GM23338 (cell line): ENCODE measurements around the gene RAB13. TPM values are rescaled to one million over a fixed set of nuclear protein-coding genes. Genes with fewer than 3 reads are reported as not detected.

Experiments used
- microRNA-seq: library from miRNA; unstranded; fragments of <30 nt; microRNA quantifications from one replicate; pipeline ENCODE4, GENCODE V29; 2017
- polyA plus RNA-seq: library from polyadenylated mRNA; unstranded; fragments of >200 nt; fragmentation: Nextera tagmentation; extraction: Ambion mirVana; gene quantifications from 2 replicates; pipeline ENCODE4 v1.2.1, GENCODE V29; 2016
- small RNA-seq: library from RNA; depleted of rRNA; stranded (forward); fragments of <200 nt; gene quantifications from one replicate; pipeline ENCODE3, GENCODE V24; 2014; ENCODE audit warnings: low replicate concordance
- total RNA-seq: library from RNA; depleted of rRNA; stranded (reverse); fragments of >200 nt; shearing (Covaris generic); gene quantifications from 2 replicates; pipeline ENCODE4 v1.2.3, GENCODE V29; 2014; rRNA removed

RAB13 gene
- total and polyA plus RNA-seq, 2 experiments from 2014 or later: 38.6 to 171 TPM

Small RNA genes within 50 kb of the gene (microRNA-seq; reads per million reads assigned to microRNA genes)
- not detected for gene MIR6737

Small RNA genes within 50 kb of the gene (small RNA-seq; reads per million reads assigned to genes)
- 0.07 reads per million for gene MIR6737

Other genes starting within 250 kb of the RAB13 start
- gene SLC27A3, start 210.9 kb downstream of the RAB13 start, total RNA-seq: 18.8 and 24.2 TPM in 2 replicates
- 26.3 and 27.1 TPM in 2 replicates for gene SLC27A3, start 210.9 kb downstream of the RAB13 start, polyA plus RNA-seq
- 17.3 and 17.8 TPM in 2 replicates for gene GATAD2B, start 63.4 kb downstream of the RAB13 start, total RNA-seq
- 4.4 and 5.2 TPM in 2 replicates for gene GATAD2B, start 63.4 kb downstream of the RAB13 start, polyA plus RNA-seq
- 33.3 and 57.0 TPM in 2 replicates for gene DENND4B, start 39.6 kb downstream of the RAB13 start, total RNA-seq
- gene DENND4B, start 39.6 kb downstream of the RAB13 start, polyA plus RNA-seq: 24.9 and 29.4 TPM in 2 replicates
- gene CRTC2, start 27.7 kb downstream of the RAB13 start, total RNA-seq: 7.4 and 10.6 TPM in 2 replicates
- gene CRTC2, start 27.7 kb downstream of the RAB13 start, polyA plus RNA-seq: 18.3 and 20.7 TPM in 2 replicates
- 218 and 220 TPM in 2 replicates for gene SLC39A1, start 22.8 kb downstream of the RAB13 start, total RNA-seq
- 87.3 and 91.3 TPM in 2 replicates for gene SLC39A1, start 22.8 kb downstream of the RAB13 start, polyA plus RNA-seq
- 21.3 and 26.8 TPM in 2 replicates for gene CREB3L4, start 18.4 kb downstream of the RAB13 start, total RNA-seq
- 16.7 and 19.3 TPM in 2 replicates for gene CREB3L4, start 18.4 kb downstream of the RAB13 start, polyA plus RNA-seq
- 179 and 208 TPM in 2 replicates for gene JTB, start 8.7 kb downstream of the RAB13 start, total RNA-seq
- 139 and 140 TPM in 2 replicates for gene JTB, start 8.7 kb downstream of the RAB13 start, polyA plus RNA-seq
- gene RPS27, start 4.4 kb upstream of the RAB13 start, total RNA-seq: 1,080 and 1,371 TPM in 2 replicates
- 3,355 and 3,425 TPM in 2 replicates for gene RPS27, start 4.4 kb upstream of the RAB13 start, polyA plus RNA-seq
- not detected in 2 replicates for gene NUP210L, start 168.7 kb upstream of the RAB13 start, total RNA-seq
- 0.10 and 0.19 TPM in 2 replicates for gene NUP210L, start 168.7 kb upstream of the RAB13 start, polyA plus RNA-seq
- 685 and 747 TPM in 2 replicates for gene TPM3, start 205.8 kb upstream of the RAB13 start, total RNA-seq
- gene TPM3, start 205.8 kb upstream of the RAB13 start, polyA plus RNA-seq: 502 and 544 TPM in 2 replicates
- gene CFAP141, start 220.0 kb upstream of the RAB13 start, total RNA-seq: not detected in 2 replicates
- gene CFAP141, start 220.0 kb upstream of the RAB13 start, polyA plus RNA-seq: not detected in 2 replicates
- gene UBAP2L, start 234.6 kb upstream of the RAB13 start, total RNA-seq: 157 and 164 TPM in 2 replicates
- gene UBAP2L, start 234.6 kb upstream of the RAB13 start, polyA plus RNA-seq: 94.9 and 98.5 TPM in 2 replicates